SK-N-SH treated with all-trans-retinoic acid at 6 μM for 48 hours (cell line): ENCODE results near the gene CBFA2T2.
A peak's percentile ranks its signal among the peaks of the same experiment; 100 is the strongest.

ENCODE experiments used
- ATAC-seq: fragments of 200-7000 bp; cut with Tn5 transposase; 3 replicates; pipeline ENCODE4 v1.9.1; 2020; ENCODE audit warnings: mild to moderate bottlenecking, moderate library complexity
- BACH2 ChIP-seq: fragments of 250-450 bp; sonication (Bioruptor Pico); IDR thresholded peaks from 2 replicates; pipeline ENCODE4 v1.9.0; 2021; ENCODE audit warnings: mild to moderate bottlenecking, borderline replicate concordance
- CREB5 ChIP-seq: fragments of 250-450 bp; sonication (Bioruptor Pico); IDR thresholded peaks from 2 replicates; pipeline ENCODE4 v1.5.1; 2020; ENCODE audit warnings: low read depth, mild to moderate bottlenecking, moderate library complexity
- CSDC2 ChIP-seq: fragments of 250-450 bp; sonication (Bioruptor Pico); IDR thresholded peaks from 2 replicates; pipeline ENCODE4 v1.5.0; 2020; ENCODE audit warnings: mild to moderate bottlenecking, moderate library complexity
- ESRRG ChIP-seq: fragments of 250-450 bp; sonication (Bioruptor Pico); IDR thresholded peaks from 2 replicates; pipeline ENCODE4 v1.6.1; 2021; ENCODE audit warnings: mild to moderate bottlenecking
- GLIS3 ChIP-seq: fragments of 250-450 bp; sonication (Bioruptor Pico); IDR thresholded peaks from 2 replicates; pipeline ENCODE4 v1.5.0; 2020; ENCODE audit warnings: mild to moderate bottlenecking, moderate library complexity
- ISL1 ChIP-seq: fragments of 250-450 bp; sonication (Bioruptor Pico); IDR thresholded peaks from 2 replicates; pipeline ENCODE4 v2.1.2; 2022; ENCODE audit warnings: mild to moderate bottlenecking, moderate library complexity
- OSR1 ChIP-seq: fragments of 250-450 bp; sonication (Bioruptor Pico); IDR thresholded peaks from 2 replicates; pipeline ENCODE4 v1.8.0; 2022; ENCODE audit warnings: moderate library complexity, mild to moderate bottlenecking, inconsistent platforms
- PATZ1 ChIP-seq: fragments of 250-450 bp; sonication (Bioruptor Pico); IDR thresholded peaks from 2 replicates; pipeline ENCODE4 v1.8.0; 2020; ENCODE audit warnings: mild to moderate bottlenecking, moderate library complexity, borderline replicate concordance
- POU6F1 ChIP-seq: fragments of 250-450 bp; sonication (Bioruptor Pico); IDR thresholded peaks from 2 replicates; pipeline ENCODE4 v1.8.0; 2021; ENCODE audit warnings: low read depth, mild to moderate bottlenecking, moderate library complexity, borderline replicate concordance
- PPARA ChIP-seq: fragments of 250-450 bp; sonication (Bioruptor Pico); IDR thresholded peaks from 2 replicates; pipeline ENCODE4 v1.5.0; 2020; ENCODE audit warnings: mild to moderate bottlenecking, borderline replicate concordance
- RARB ChIP-seq: fragments of 250-450 bp; sonication (Bioruptor Pico); IDR thresholded peaks from 2 replicates; pipeline ENCODE4 v1.8.0; 2021; ENCODE audit warnings: mild to moderate bottlenecking, moderate library complexity
- SNAI2 ChIP-seq: fragments of 250-450 bp; sonication (Bioruptor Pico); IDR thresholded peaks from 2 replicates; pipeline ENCODE4 v1.5.0; 2020; ENCODE audit warnings: mild to moderate bottlenecking, moderate library complexity
- TCF4 ChIP-seq: fragments of 250-450 bp; sonication (Bioruptor Pico); IDR thresholded peaks from 2 replicates; pipeline ENCODE4 v1.8.0; 2021; ENCODE audit warnings: mild to moderate bottlenecking, moderate library complexity, borderline replicate concordance
- TOX ChIP-seq: fragments of 250-450 bp; sonication (Bioruptor Pico); IDR thresholded peaks from 2 replicates; pipeline ENCODE4 v1.8.0; 2021; ENCODE audit warnings: mild to moderate bottlenecking, moderate library complexity, borderline replicate concordance
- TSHZ2 ChIP-seq: fragments of 250-450 bp; sonication (Bioruptor Pico); IDR thresholded peaks from 2 replicates; pipeline ENCODE4 v1.5.0; 2020; ENCODE audit warnings: mild to moderate bottlenecking, moderate library complexity
- ZC3H10 ChIP-seq: fragments of 250-450 bp; sonication (Bioruptor Pico); IDR thresholded peaks from 2 replicates; pipeline ENCODE4 v1.5.1; 2021; ENCODE audit warnings: mild to moderate bottlenecking, moderate library complexity
- ZFP30 ChIP-seq: fragments of 450-650 bp; formaldehyde crosslinking; IDR thresholded peaks from 2 replicates; pipeline ENCODE4 v1.5.0; 2022; ENCODE audit warnings: mild to moderate bottlenecking, moderate library complexity
- ZNF565 ChIP-seq: fragments of 450-650 bp; formaldehyde crosslinking; conservative IDR thresholded peaks from 2 replicates; pipeline ENCODE4 v1.5.0; 2020; ENCODE audit warnings: low read depth, mild to moderate bottlenecking, moderate library complexity
- ZNF8 ChIP-seq: fragments of 450-650 bp; formaldehyde crosslinking; IDR thresholded peaks from 2 replicates; pipeline ENCODE4 v1.5.0; 2020; ENCODE audit warnings: mild to moderate bottlenecking, moderate library complexity

Gene CBFA2T2

GRCh38 chr20:33526769-33527168 is 36.9 kb downstream of the CBFA2T2 start:
- no peak for ATAC-seq

GRCh38 chr20:33531047-33531877 is 41.4 kb downstream of the CBFA2T2 start:
- ATAC-seq, result peak; percentile 85
- TF ChIP-seq OSR1 (no peak), ZNF565 (CRISPR knock-in tag) (no peak), ISL1 (CRISPR knock-in tag) (peak; percentile 70), TOX (no peak)

More at GRCh38 chr20:33526769-33527168, 36.9 kb downstream of the CBFA2T2 start:
- no peak for TF ChIP-seq PATZ1 (CRISPR knock-in tag)
- no peak for TF ChIP-seq ZC3H10
- TF ChIP-seq BACH2 (CRISPR knock-in tag), result no peak

- TF ChIP-seq ZC3H10 (no peak), TCF4 (CRISPR knock-in tag) (no peak), SNAI2 (CRISPR knock-in tag) (no peak), TOX (no peak), ZFP30 (no peak), GLIS3 (CRISPR knock-in tag) (no peak), ESRRG (no peak), TSHZ2 (CRISPR knock-in tag) (no peak), PATZ1 (CRISPR knock-in tag) (no peak), CSDC2 (CRISPR knock-in tag) (no peak), POU6F1 (CRISPR knock-in tag) (no peak), OSR1 (no peak), BACH2 (CRISPR knock-in tag) (no peak), PPARA (CRISPR knock-in tag) (no peak), CREB5 (no peak), RARB (CRISPR knock-in tag) (no peak), ZNF8 (CRISPR knock-in tag) (no peak)
- peak; percentile 27 for ATAC-seq
Measured at GRCh38 chr20:33531885-33532284, 42.0 kb downstream of the CBFA2T2 start.
